ENCODE measurements around the gene MED25.
A peak's percentile ranks its signal among the peaks of the same experiment; 100 is the strongest.

Gene MED25

DNA sequence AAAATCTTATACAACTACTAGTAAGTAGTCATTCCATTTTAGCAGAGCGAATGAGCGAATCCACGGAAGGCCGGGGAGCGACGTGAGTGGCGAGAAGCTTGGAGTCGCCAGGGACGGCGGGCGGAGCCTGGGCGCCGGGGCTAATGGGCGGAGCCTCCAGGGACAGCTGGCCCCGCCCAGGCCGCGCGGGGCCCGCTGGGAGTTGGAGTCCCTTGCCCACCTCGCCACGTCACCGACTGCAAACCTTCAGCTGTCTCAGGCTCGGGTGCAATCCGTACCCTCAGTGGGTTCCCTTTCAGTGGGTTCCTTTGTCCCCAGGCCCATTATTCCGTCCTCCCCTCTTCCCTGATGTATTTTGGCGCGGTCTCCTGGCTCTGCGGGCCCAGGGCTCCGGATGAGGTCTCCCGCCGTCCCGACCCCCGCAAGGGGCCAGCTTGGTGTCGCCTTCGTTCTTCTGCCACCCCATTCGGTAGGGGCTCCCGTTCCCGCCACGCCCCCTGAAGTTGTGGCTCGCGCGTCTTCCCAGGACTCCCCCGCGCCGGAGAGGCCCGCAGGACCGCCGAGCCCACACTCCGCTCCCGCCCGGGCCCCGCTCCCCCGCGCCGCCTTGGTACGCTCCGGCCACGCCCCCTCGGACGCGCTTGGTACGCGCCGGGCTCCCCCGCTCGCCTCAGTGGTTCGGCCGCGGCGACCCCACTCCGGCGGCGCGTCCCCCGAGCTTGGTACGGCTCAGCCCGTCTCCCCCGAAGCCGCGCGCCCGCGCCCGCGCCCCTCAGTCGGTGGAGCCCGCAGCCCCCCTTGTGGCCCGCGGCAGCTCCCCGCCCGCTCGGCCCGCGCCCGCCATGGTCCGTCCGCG lies 32.6 kb downstream of the MED25 start, which contains the start of gene PTOV1:
Gene PTOV1, plus strand, starts transcription at position 673 of the 856 bp plus-strand sequence.
- ATAC-seq: peak; percentile 80
- no peak for TF ChIP-seq ZNF70 (CRISPR knock-in tag; IDR thresholded peaks at IDR 0.05)
- no peak for TF ChIP-seq ZFP3 (CRISPR knock-in tag; IDR thresholded peaks at IDR 0.05)
- no peak for TF ChIP-seq SNAI2 (CRISPR knock-in tag; IDR thresholded peaks at IDR 0.05)
- TF ChIP-seq TOX (CRISPR knock-in tag; IDR thresholded peaks at IDR 0.05; ENCODE audit: borderline replicate concordance): no peak
- no peak for TF ChIP-seq ZNF565 (CRISPR knock-in tag; conservative IDR thresholded peaks at IDR 0.05; ENCODE audit: low read depth)
- no peak for TF ChIP-seq ZFP30 (CRISPR knock-in tag; IDR thresholded peaks at IDR 0.05)
- no peak for TF ChIP-seq ZNF8 (CRISPR knock-in tag; IDR thresholded peaks at IDR 0.05)
- no peak for TF ChIP-seq ZC3H10 (CRISPR knock-in tag; IDR thresholded peaks at IDR 0.05)
- no peak for TF ChIP-seq ESRRG (CRISPR knock-in tag; IDR thresholded peaks at IDR 0.05)
- TF ChIP-seq ARNTL (CRISPR knock-in tag; IDR thresholded peaks at IDR 0.05; ENCODE audit: borderline replicate concordance, low read depth): no peak
- TF ChIP-seq, protein P1, sequence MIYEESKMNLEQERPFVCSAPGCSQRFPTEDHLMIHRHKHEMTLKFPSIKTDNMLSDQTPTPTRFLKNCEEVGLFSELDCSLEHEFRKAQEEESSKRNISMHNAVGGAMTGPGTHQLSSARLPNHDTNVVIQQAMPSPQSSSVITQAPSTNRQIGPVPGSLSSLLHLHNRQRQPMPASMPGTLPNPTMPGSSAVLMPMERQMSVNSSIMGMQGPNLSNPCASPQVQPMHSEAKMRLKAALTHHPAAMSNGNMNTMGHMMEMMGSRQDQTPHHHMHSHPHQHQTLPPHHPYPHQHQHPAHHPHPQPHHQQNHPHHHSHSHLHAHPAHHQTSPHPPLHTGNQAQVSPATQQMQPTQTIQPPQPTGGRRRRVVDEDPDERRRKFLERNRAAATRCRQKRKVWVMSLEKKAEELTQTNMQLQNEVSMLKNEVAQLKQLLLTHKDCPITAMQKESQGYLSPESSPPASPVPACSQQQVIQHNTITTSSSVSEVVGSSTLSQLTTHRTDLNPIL (CRISPR knock-in tag; IDR thresholded peaks at IDR 0.05; ENCODE audit: low read depth): no peak
- TF ChIP-seq, protein P2, sequence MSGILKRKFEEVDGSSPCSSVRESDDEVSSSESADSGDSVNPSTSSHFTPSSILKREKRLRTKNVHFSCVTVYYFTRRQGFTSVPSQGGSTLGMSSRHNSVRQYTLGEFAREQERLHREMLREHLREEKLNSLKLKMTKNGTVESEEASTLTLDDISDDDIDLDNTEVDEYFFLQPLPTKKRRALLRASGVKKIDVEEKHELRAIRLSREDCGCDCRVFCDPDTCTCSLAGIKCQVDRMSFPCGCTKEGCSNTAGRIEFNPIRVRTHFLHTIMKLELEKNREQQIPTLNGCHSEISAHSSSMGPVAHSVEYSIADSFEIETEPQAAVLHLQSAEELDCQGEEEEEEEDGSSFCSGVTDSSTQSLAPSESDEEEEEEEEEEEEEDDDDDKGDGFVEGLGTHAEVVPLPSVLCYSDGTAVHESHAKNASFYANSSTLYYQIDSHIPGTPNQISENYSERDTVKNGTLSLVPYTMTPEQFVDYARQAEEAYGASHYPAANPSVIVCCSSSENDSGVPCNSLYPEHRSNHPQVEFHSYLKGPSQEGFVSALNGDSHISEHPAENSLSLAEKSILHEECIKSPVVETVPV (CRISPR knock-in tag; IDR thresholded peaks at IDR 0.05): no peak
- TF ChIP-seq, protein P3, sequence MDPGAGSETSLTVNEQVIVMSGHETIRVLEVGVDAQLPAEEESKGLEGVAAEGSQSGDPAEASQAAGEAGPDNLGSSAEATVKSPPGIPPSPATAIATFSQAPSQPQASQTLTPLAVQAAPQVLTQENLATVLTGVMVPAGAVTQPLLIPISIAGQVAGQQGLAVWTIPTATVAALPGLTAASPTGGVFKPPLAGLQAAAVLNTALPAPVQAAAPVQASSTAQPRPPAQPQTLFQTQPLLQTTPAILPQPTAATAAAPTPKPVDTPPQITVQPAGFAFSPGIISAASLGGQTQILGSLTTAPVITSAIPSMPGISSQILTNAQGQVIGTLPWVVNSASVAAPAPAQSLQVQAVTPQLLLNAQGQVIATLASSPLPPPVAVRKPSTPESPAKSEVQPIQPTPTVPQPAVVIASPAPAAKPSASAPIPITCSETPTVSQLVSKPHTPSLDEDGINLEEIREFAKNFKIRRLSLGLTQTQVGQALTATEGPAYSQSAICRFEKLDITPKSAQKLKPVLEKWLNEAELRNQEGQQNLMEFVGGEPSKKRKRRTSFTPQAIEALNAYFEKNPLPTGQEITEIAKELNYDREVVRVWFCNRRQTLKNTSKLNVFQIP (CRISPR knock-in tag; IDR thresholded peaks at IDR 0.05; ENCODE audit: borderline replicate concordance, low read depth): no peak
- TF ChIP-seq PPARA (CRISPR knock-in tag; IDR thresholded peaks at IDR 0.05; ENCODE audit: borderline replicate concordance): no peak
- TF ChIP-seq, protein P4, sequence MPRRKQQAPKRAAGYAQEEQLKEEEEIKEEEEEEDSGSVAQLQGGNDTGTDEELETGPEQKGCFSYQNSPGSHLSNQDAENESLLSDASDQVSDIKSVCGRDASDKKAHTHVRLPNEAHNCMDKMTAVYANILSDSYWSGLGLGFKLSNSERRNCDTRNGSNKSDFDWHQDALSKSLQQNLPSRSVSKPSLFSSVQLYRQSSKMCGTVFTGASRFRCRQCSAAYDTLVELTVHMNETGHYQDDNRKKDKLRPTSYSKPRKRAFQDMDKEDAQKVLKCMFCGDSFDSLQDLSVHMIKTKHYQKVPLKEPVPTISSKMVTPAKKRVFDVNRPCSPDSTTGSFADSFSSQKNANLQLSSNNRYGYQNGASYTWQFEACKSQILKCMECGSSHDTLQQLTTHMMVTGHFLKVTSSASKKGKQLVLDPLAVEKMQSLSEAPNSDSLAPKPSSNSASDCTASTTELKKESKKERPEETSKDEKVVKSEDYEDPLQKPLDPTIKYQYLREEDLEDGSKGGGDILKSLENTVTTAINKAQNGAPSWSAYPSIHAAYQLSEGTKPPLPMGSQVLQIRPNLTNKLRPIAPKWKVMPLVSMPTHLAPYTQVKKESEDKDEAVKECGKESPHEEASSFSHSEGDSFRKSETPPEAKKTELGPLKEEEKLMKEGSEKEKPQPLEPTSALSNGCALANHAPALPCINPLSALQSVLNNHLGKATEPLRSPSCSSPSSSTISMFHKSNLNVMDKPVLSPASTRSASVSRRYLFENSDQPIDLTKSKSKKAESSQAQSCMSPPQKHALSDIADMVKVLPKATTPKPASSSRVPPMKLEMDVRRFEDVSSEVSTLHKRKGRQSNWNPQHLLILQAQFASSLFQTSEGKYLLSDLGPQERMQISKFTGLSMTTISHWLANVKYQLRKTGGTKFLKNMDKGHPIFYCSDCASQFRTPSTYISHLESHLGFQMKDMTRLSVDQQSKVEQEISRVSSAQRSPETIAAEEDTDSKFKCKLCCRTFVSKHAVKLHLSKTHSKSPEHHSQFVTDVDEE (CRISPR knock-in tag; IDR thresholded peaks at IDR 0.05): no peak; the same call in 1 of the 2 replicates
- TF ChIP-seq TCF4 (CRISPR knock-in tag; IDR thresholded peaks at IDR 0.05; ENCODE audit: borderline replicate concordance): no peak
- TF ChIP-seq GLIS3 (CRISPR knock-in tag; IDR thresholded peaks at IDR 0.05): no peak
- TF ChIP-seq ISL1 (CRISPR knock-in tag; IDR thresholded peaks at IDR 0.05): no peak
- TF ChIP-seq BACH2 (CRISPR knock-in tag; IDR thresholded peaks at IDR 0.05; ENCODE audit: borderline replicate concordance): no peak

DNA sequence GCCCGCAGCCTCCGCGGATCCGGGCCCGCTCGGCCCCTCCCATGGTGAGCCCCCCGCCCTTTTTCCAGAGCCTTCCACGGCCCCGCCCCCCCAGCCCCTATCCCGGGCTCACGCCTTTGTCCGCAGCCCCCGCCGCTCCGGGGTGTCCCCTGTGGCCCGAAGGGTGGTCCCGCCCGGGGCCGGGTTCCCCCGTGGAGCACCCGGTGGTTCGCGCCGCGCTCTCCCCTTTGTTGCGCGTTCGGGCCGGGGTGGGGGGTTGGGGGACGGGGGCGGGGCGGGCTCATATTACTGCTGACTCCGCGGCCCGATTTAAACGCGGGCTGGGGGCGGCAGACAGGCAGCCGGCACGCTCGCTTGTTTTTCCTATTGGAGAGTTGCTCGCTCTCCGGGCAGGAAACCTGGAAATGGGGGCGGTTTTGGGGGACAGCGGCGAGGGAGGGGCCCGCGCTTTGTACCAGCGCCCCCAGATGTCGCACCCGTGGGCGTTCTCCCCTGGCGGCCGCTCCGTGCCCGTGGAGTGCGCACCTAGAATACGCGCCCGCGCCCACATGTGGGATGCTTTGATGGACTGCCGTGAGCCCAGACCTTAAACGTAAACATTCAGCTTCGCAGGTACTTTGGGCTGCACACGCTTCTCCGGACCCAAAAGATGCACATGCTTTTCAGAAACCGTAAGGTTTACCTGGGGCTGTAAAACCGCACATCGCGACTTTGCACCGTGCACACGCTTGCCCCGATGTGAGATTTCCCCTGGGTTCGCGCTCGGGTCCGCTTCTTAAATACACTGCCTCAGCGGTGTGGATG lies 33.6 kb downstream of the MED25 start:
- ATAC-seq: no peak
- no peak for TF ChIP-seq ZFP3 (CRISPR knock-in tag; IDR thresholded peaks at IDR 0.05)
- no peak for TF ChIP-seq ZFP30 (CRISPR knock-in tag; IDR thresholded peaks at IDR 0.05)
- no peak for TF ChIP-seq ZNF70 (CRISPR knock-in tag; IDR thresholded peaks at IDR 0.05)
- TF ChIP-seq ZNF565 (CRISPR knock-in tag; conservative IDR thresholded peaks at IDR 0.05; ENCODE audit: low read depth): no peak
- TF ChIP-seq, protein P3 (CRISPR knock-in tag; IDR thresholded peaks at IDR 0.05; ENCODE audit: borderline replicate concordance, low read depth): no peak
